Measurements from ENCODE around the gene PAGR1. TPM values are rescaled to one million over a fixed set of nuclear protein-coding genes. Genes with fewer than 3 reads are reported as not detected.

Gene PAGR1
- total and polyA plus RNA-seq, 4 donors, result 14.9 to 85.3 (median 26.9) TPM

- intact Hi-C loops (cut with DNase I), result loop anchor here in 1 of 2 donors (10.0 kb wide), 1 partner anchor 140 kb away; no protein-coding TSS in a partner anchor
- Histone ChIP-seq H3K4me1 (ENCODE audit: control insufficient read depth in 1 of 2, insufficient read depth in 2 of 2, low read length in 2 of 2) (no peaks in the 10 kb centered on the region), H3K27ac (ENCODE audit: low read depth in 1 of 2, low read length in 2 of 2) (no peak overlapping the region), H3K9me3 (ENCODE audit: control insufficient read depth, low read length) (no peaks in the 10 kb centered on the region), H3K4me3 (ENCODE audit: low read length in 2 of 2) (no peak overlapping the region), H3K36me3 (ENCODE audit: control insufficient read depth in 1 of 2, insufficient read depth in 2 of 2, low read length in 1 of 2) (peaks cover 2 to 13% of the 10 kb centered on the region in 2 donors), H3K27me3 (ENCODE audit: control insufficient read depth in 1 of 2, insufficient read depth in 2 of 2, low read length in 1 of 2) (no peaks in the 10 kb centered on the region)
- 91% methylated on average over 28 of the region's 28 CpGs for WGBS, 2 donors
- ATAC-seq (ENCODE audit: low FRiP score), result peak; percentile 34
- DNase-seq, result no peak
Observed at GRCh38 chr16:29844575-29845331, 28.8 kb downstream of the PAGR1 start.

- no peak for ATAC-seq (ENCODE audit: low FRiP score)
- Histone ChIP-seq H3K27me3 (ENCODE audit: control insufficient read depth in 1 of 2, insufficient read depth in 2 of 2, low read length in 1 of 2) (no peaks in the 10 kb centered on the region), H3K27ac (ENCODE audit: low read depth in 1 of 2, low read length in 2 of 2) (no peak overlapping the region), H3K4me3 (ENCODE audit: low read length in 2 of 2) (no peak overlapping the region), H3K36me3 (ENCODE audit: control insufficient read depth in 1 of 2, insufficient read depth in 2 of 2, low read length in 1 of 2) (peaks cover 2 to 10% of the 10 kb centered on the region in 2 donors), H3K4me1 (ENCODE audit: control insufficient read depth in 1 of 2, insufficient read depth in 2 of 2, low read length in 2 of 2) (no peaks in the 10 kb centered on the region), H3K9me3 (ENCODE audit: control insufficient read depth, low read length) (no peaks in the 10 kb centered on the region)
- 94 to 96% methylated on average over 18 of the region's 18 CpGs for WGBS, 2 donors
- intact Hi-C loops (cut with DNase I), result loop anchor here in 1 of 2 donors (10.0 kb wide), 1 partner anchor 141 kb away; no protein-coding TSS in a partner anchor
- no peak for DNase-seq
Observed at GRCh38 chr16:29845656-29846055, 29.7 kb downstream of the PAGR1 start.

- no peaks in the 10 kb centered on the region for H3K27me3 ChIP-seq (ENCODE audit: control insufficient read depth in 1 of 2, insufficient read depth in 2 of 2, low read length in 1 of 2)
- DNase-seq, result peak; percentile 87 to 93
- peak overlapping the region in 1 of 2 donors; percentile 38 for H3K27ac ChIP-seq (ENCODE audit: low read depth in 1 of 2, low read length in 2 of 2)
- 46 to 49% methylated on average over 15 of the region's 15 CpGs for WGBS, 2 donors
- H3K36me3 ChIP-seq (ENCODE audit: control insufficient read depth in 1 of 2, insufficient read depth in 2 of 2, low read length in 1 of 2), result peaks cover 2 to 6% of the 10 kb centered on the region in 2 donors
- peak; percentile 86 for ATAC-seq (ENCODE audit: low FRiP score)
- H3K9me3 ChIP-seq (ENCODE audit: control insufficient read depth, low read length), result no peaks in the 10 kb centered on the region
- H3K4me3 ChIP-seq (ENCODE audit: low read length in 2 of 2), result no peak overlapping the region
- intact Hi-C loops (cut with DNase I), result loop anchor here in 1 of 2 donors (10.0 kb wide), 1 partner anchor 144 kb away; no protein-coding TSS in a partner anchor
- H3K4me1 ChIP-seq (ENCODE audit: control insufficient read depth in 1 of 2, insufficient read depth in 2 of 2, low read length in 2 of 2), result no peaks in the 10 kb centered on the region
Observed at GRCh38 chr16:29848420-29849297, 32.7 kb downstream of the PAGR1 start.

- Histone ChIP-seq H3K27ac (ENCODE audit: low read depth in 1 of 2, low read length in 2 of 2) (no peak overlapping the region), H3K4me1 (ENCODE audit: control insufficient read depth in 1 of 2, insufficient read depth in 2 of 2, low read length in 2 of 2) (no peaks in the 10 kb centered on the region), H3K36me3 (ENCODE audit: control insufficient read depth in 1 of 2, insufficient read depth in 2 of 2, low read length in 1 of 2) (peaks cover 2 to 6% of the 10 kb centered on the region in 2 donors), H3K9me3 (ENCODE audit: control insufficient read depth, low read length) (no peaks in the 10 kb centered on the region), H3K27me3 (ENCODE audit: control insufficient read depth in 1 of 2, insufficient read depth in 2 of 2, low read length in 1 of 2) (no peaks in the 10 kb centered on the region), H3K4me3 (ENCODE audit: low read length in 2 of 2) (no peak overlapping the region)
- WGBS, 2 donors, result 29 to 34% methylated on average over 5 of the region's 5 CpGs
- no peak for ATAC-seq (ENCODE audit: low FRiP score)
- no peak for DNase-seq
- intact Hi-C loops (cut with DNase I), result loop anchor here in 1 of 2 donors (10.0 kb wide), 1 partner anchor 145 kb away; no protein-coding TSS in a partner anchor
Observed at GRCh38 chr16:29849505-29849904, 33.6 kb downstream of the PAGR1 start.

GRCh38 chr16:29850998-29851397, 35.0 kb downstream of the PAGR1 start:
- DNase-seq (no peak), ATAC-seq (ENCODE audit: low FRiP score) (no peak)
- no peaks in the 10 kb centered on the region for H3K4me1 ChIP-seq (ENCODE audit: control insufficient read depth in 1 of 2, insufficient read depth in 2 of 2, low read length in 2 of 2)
- intact Hi-C loops (cut with DNase I), result no loop called here
- H3K27me3 ChIP-seq (ENCODE audit: control insufficient read depth in 1 of 2, insufficient read depth in 2 of 2, low read length in 1 of 2), result no peaks in the 10 kb centered on the region
- no peak overlapping the region for H3K4me3 ChIP-seq (ENCODE audit: low read length in 2 of 2)
- H3K27ac ChIP-seq (ENCODE audit: low read depth in 1 of 2, low read length in 2 of 2), result no peak overlapping the region
- peaks cover 2 to 5% of the 10 kb centered on the region in 2 donors for H3K36me3 ChIP-seq (ENCODE audit: control insufficient read depth in 1 of 2, insufficient read depth in 2 of 2, low read length in 1 of 2)
- 88% methylated on average over 3 of the region's 3 CpGs for WGBS, 2 donors
- no peaks in the 10 kb centered on the region for H3K9me3 ChIP-seq (ENCODE audit: control insufficient read depth, low read length)

- no peaks in the 10 kb centered on the region for H3K4me1 ChIP-seq (ENCODE audit: control insufficient read depth in 1 of 2, insufficient read depth in 2 of 2, low read length in 2 of 2)
- ATAC-seq (ENCODE audit: low FRiP score) (no peak), DNase-seq (no peak)
- intact Hi-C loops (cut with DNase I), result no loop called here
- WGBS, 2 donors, result 83 to 84% methylated on average over 7 of the region's 7 CpGs
- H3K4me3 ChIP-seq (ENCODE audit: low read length in 2 of 2), result no peak overlapping the region
- no peaks in the 10 kb centered on the region for H3K9me3 ChIP-seq (ENCODE audit: control insufficient read depth, low read length)
- no peaks in the 10 kb centered on the region for H3K36me3 ChIP-seq (ENCODE audit: control insufficient read depth in 1 of 2, insufficient read depth in 2 of 2, low read length in 1 of 2)
- no peaks in the 10 kb centered on the region for H3K27me3 ChIP-seq (ENCODE audit: control insufficient read depth in 1 of 2, insufficient read depth in 2 of 2, low read length in 1 of 2)
- no peak overlapping the region for H3K27ac ChIP-seq (ENCODE audit: low read depth in 1 of 2, low read length in 2 of 2)
Observed at GRCh38 chr16:29852654-29853053, 36.7 kb downstream of the PAGR1 start.

- no peak for ATAC-seq (ENCODE audit: low FRiP score)
- WGBS, 2 donors, result 81 to 86% methylated on average over 5 of the region's 5 CpGs
- no peak overlapping the region for H3K27ac ChIP-seq (ENCODE audit: low read depth in 1 of 2, low read length in 2 of 2)
- H3K9me3 ChIP-seq (ENCODE audit: control insufficient read depth, low read length), result no peaks in the 10 kb centered on the region
- H3K27me3 ChIP-seq (ENCODE audit: control insufficient read depth in 1 of 2, insufficient read depth in 2 of 2, low read length in 1 of 2), result no peaks in the 10 kb centered on the region
- H3K4me3 ChIP-seq (ENCODE audit: low read length in 2 of 2), result no peak overlapping the region
- no peaks in the 10 kb centered on the region for H3K36me3 ChIP-seq (ENCODE audit: control insufficient read depth in 1 of 2, insufficient read depth in 2 of 2, low read length in 1 of 2)
- intact Hi-C loops (cut with DNase I), result no loop called here
- peaks cover 0 to 2% of the 10 kb centered on the region in 2 donors for H3K4me1 ChIP-seq (ENCODE audit: control insufficient read depth in 1 of 2, insufficient read depth in 2 of 2, low read length in 2 of 2)
- no peak for DNase-seq
Observed at GRCh38 chr16:29854520-29855100, 38.7 kb downstream of the PAGR1 start.

- Histone ChIP-seq H3K4me3 (ENCODE audit: low read length in 2 of 2) (no peak overlapping the region), H3K36me3 (ENCODE audit: control insufficient read depth in 1 of 2, insufficient read depth in 2 of 2, low read length in 1 of 2) (no peaks in the 10 kb centered on the region), H3K4me1 (ENCODE audit: control insufficient read depth in 1 of 2, insufficient read depth in 2 of 2, low read length in 2 of 2) (peaks cover 0 to 2% of the 10 kb centered on the region in 2 donors), H3K9me3 (ENCODE audit: control insufficient read depth, low read length) (no peaks in the 10 kb centered on the region), H3K27me3 (ENCODE audit: control insufficient read depth in 1 of 2, insufficient read depth in 2 of 2, low read length in 1 of 2) (no peaks in the 10 kb centered on the region), H3K27ac (ENCODE audit: low read depth in 1 of 2, low read length in 2 of 2) (no peak overlapping the region)
- 71 to 76% methylated on average over 7 of the region's 7 CpGs for WGBS, 2 donors
- DNase-seq (no peak), ATAC-seq (ENCODE audit: low FRiP score) (no peak)
- intact Hi-C loops (cut with DNase I), result no loop called here
Observed at GRCh38 chr16:29857133-29857760, 41.3 kb downstream of the PAGR1 start.
